CD4-positive, alpha-beta T cell (primary cell): ENCODE measurements around the gene SPDYE1. TPM values are rescaled to one million over a fixed set of nuclear protein-coding genes. Genes with fewer than 3 reads are reported as not detected.

Source experiments
- ATAC-seq: fragments of 200-7000 bp; cut with Tn5 transposase; one replicate; pipeline ENCODE4 v1.10.0; 2022; ENCODE audit warnings: mild to moderate bottlenecking; ENCODE audit not compliant: poor library complexity
- CTCF ChIA-PET: fragments of 350-600 bp; sonication (Branson Sonifier 250); formaldehyde crosslinking; loops from one replicate; lab custom pipeline; 2021; ENCODE audit warnings: antibody characterized with exemption, inconsistent platforms; lab: Charles Lee
- POLR2A ChIA-PET: fragments of 350-600 bp; sonication (Branson Sonifier 250); formaldehyde crosslinking; loops from one replicate; lab custom pipeline; 2021; ENCODE audit warnings: antibody characterized with exemption, inconsistent platforms; lab: Charles Lee
- DNase-seq, 14 experiments: peaks; one replicate each; pipeline ENCODE4 v3.0.0-alpha.2; 2013 to 2020; ENCODE audit warnings: mixed read lengths in 2 of 14
- H3K27ac ChIP-seq, 2 donors: one replicate each; pipeline versions ENCODE4 v1.5.1 to v1.7.0; 2013; ENCODE audit warnings: low read length in 2 of 2, low read depth in 1 of 2, mild to moderate bottlenecking in 1 of 2
- H3K27me3 ChIP-seq, 2 experiments: 1 replicate in 1 of 2; 2 replicates in 1 of 2; pipeline versions ENCODE4 v1.6.1 to v1.7.0; 2013; ENCODE audit warnings: low read length in 2 of 2, control low read depth in 1 of 2, mild to moderate bottlenecking in 1 of 2, moderate library complexity in 1 of 2; ENCODE audit not compliant: insufficient read depth in 2 of 2, control insufficient read depth in 1 of 2
- H3K36me3 ChIP-seq: one replicate; pipeline ENCODE4 v1.6.1; 2013; ENCODE audit warnings: low read length, control low read depth; ENCODE audit not compliant: insufficient read depth
- H3K4me1 ChIP-seq: one replicate; pipeline ENCODE4 v1.6.1; 2013; ENCODE audit warnings: low read length, control low read depth; ENCODE audit not compliant: insufficient read depth
- H3K4me3 ChIP-seq: one replicate; pipeline ENCODE4 v1.5.1; 2013; ENCODE audit warnings: mild to moderate bottlenecking, low read length, moderate library complexity
- H3K9me3 ChIP-seq, 2 experiments: 1 replicate in 1 of 2; 2 replicates in 1 of 2; pipeline versions ENCODE4 v1.6.1 to v1.7.0; 2013; ENCODE audit warnings: low read length in 2 of 2, mild to moderate bottlenecking in 2 of 2, control low read depth in 1 of 2, moderate library complexity in 1 of 2; ENCODE audit not compliant: control insufficient read depth in 1 of 2, insufficient read depth in 1 of 2
- H3K27ac Mint-ChIP-seq: one replicate; pipeline ENCODE4 v1.8.0; 2020; ENCODE audit warnings: mixed read lengths
- H3K27me3 Mint-ChIP-seq: one replicate; pipeline ENCODE4 v1.8.0; 2021; ENCODE audit warnings: mixed read lengths
- H3K36me3 Mint-ChIP-seq: one replicate; pipeline ENCODE4 v1.8.0; 2021; ENCODE audit warnings: low read depth, mixed read lengths
- H3K4me1 Mint-ChIP-seq: one replicate; pipeline ENCODE4 v1.8.0; 2021; ENCODE audit warnings: low read depth, mixed read lengths
- H3K4me3 Mint-ChIP-seq: one replicate; pipeline ENCODE4 v1.8.0; 2020; ENCODE audit warnings: mild to moderate bottlenecking, mixed read lengths
- H3K9me3 Mint-ChIP-seq: one replicate; pipeline ENCODE4 v1.8.0; 2020; ENCODE audit warnings: mixed read lengths
- intact Hi-C, 2 experiments: fragments of 100-400 bp; cut with DNase I in 1 of 2; cut with micrococcal nuclease in 1 of 2; formaldehyde crosslinking; loops; one replicate each; pipeline versions ENCODE4 v1.15.1 to v1.9.0; 2023 to 2025; cut with DNase I, micrococcal nuclease
- total RNA-seq, 174 experiments: library from RNA in 2 of 174; stranded (reverse) in 2 of 174; gene quantifications; one replicate each; pipeline ENCODE4 v1.2.3 and lab custom pipeline; 2021 to 2026
- TF ChIP-seq, protein P1 (sequence below): fragments of 200-600 bp; IDR thresholded peaks from one replicate; pipeline ENCODE4 v1.8.0; 2022; ENCODE audit warnings: antibody characterized with exemption, mild to moderate bottlenecking

Gene SPDYE1
- total RNA-seq, 2 experiments from 2014 or later: not detected

DNA sequence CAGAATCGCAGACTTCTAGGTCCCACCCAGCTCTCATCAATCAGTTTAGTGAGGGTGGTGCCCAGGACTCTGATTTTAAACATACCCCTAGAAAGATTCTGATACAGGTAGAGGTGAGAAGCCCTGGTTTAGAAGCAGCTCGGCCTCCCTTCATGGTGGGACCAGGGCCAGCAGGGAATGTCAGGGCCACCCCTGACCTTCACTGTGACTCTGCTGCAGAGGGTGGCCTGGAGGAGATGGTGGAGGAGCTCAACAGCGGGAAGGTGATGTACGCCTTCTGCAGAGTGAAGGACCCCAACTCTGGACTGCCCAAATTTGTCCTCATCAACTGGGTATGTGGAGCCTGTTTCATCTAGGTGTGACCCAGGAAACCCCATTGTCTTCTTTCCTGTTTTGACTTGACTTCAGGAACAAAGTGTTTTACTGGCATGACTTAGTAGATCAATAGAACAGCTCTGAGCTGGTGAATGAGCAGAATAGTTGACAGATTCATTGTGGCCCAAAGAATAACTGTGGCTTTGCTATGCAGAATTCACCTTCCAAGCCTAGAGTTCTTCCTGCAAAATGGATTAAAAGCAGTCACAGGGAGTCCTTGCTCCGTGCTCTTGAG, 54.0 kb downstream of the SPDYE1 start:
- Mint-ChIP-seq H3K9me3 (no peaks in the 10 kb centered on the region), H3K4me1 (peaks cover 71% of the 10 kb centered on the region), H3K27me3 (no peaks in the 10 kb centered on the region), H3K4me3 (peak overlapping the region; percentile 39), H3K36me3 (peaks cover 82% of the 10 kb centered on the region), H3K27ac (peak overlapping the region; percentile 80)
- H3K4me3 ChIP-seq: no peak overlapping the region
- no peak for ATAC-seq
- CTCF ChIA-PET: no interaction called here
- no peak for DNase-seq
- intact Hi-C loops: no loop called here
- POLR2A ChIA-PET: interaction anchor here (1.0 to 1.9 kb wide), 5 partner anchors 10 to 149 kb away, joined by 3 to 8 read pairs (median 7); partner anchors contain the start of genes PGAM2 and YKT6
- H3K36me3 ChIP-seq: peaks cover 71% of the 10 kb centered on the region
- peak overlapping the region; percentile 35 to 42 for H3K27ac ChIP-seq
- TF ChIP-seq, protein P1, sequence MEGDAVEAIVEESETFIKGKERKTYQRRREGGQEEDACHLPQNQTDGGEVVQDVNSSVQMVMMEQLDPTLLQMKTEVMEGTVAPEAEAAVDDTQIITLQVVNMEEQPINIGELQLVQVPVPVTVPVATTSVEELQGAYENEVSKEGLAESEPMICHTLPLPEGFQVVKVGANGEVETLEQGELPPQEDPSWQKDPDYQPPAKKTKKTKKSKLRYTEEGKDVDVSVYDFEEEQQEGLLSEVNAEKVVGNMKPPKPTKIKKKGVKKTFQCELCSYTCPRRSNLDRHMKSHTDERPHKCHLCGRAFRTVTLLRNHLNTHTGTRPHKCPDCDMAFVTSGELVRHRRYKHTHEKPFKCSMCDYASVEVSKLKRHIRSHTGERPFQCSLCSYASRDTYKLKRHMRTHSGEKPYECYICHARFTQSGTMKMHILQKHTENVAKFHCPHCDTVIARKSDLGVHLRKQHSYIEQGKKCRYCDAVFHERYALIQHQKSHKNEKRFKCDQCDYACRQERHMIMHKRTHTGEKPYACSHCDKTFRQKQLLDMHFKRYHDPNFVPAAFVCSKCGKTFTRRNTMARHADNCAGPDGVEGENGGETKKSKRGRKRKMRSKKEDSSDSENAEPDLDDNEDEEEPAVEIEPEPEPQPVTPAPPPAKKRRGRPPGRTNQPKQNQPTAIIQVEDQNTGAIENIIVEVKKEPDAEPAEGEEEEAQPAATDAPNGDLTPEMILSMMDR: no peak
- no peaks in the 10 kb centered on the region for H3K27me3 ChIP-seq
- no peaks in the 10 kb centered on the region for H3K9me3 ChIP-seq
- H3K4me1 ChIP-seq: peaks cover 63% of the 10 kb centered on the region

DNA sequence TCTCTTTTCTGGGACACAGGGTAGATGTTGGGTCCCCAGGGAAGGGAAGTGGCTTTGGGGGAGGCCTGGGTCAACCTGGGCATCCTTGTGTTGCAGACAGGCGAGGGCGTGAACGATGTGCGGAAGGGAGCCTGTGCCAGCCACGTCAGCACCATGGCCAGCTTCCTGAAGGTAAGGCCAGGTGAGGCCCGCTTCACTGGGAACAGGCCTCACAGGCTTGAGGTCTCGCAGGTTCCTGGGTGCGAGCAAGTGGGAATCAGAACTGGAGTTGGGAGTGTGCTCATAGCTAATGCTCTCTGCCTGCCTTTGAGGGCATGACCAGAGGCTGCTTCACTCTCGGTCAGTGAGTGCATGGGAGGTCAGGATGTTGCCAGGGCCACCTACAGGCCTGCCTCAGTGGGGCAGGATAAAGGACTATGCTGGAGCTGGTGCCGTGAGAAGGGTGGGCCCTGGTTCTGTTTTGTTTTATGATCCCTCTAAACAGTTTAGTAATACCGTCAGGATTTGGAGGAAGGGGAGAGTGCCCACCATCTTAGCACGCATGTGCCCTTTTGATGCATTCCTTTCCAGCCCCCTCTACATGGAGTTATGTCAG, 55.2 kb downstream of the SPDYE1 start:
- intact Hi-C loops: no loop called here

DNA sequence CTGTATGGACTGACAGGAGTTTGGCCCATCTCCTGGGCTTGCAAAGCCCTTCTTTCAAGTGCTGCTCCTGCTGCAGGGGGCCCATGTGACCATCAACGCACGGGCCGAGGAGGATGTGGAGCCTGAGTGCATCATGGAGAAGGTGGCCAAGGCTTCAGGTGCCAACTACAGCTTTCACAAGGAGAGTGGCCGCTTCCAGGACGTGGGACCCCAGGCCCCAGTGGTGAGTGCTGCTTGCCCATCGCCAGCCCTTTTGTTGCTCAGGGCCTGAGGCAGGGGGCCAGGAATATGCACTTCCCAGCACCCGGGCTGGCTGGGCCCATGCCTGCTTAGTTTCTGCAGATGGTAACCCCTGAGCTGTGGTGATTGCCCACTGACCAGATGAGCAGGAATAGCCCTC, 59.0 kb downstream of the SPDYE1 start:
- no peak overlapping the region for H3K4me3 Mint-ChIP-seq
- ChIA-PET POLR2A (no interaction called here), CTCF (no interaction called here)
- no peaks in the 10 kb centered on the region for H3K27me3 ChIP-seq
- peak overlapping the region; percentile 72 for H3K27ac Mint-ChIP-seq
- H3K36me3 Mint-ChIP-seq: peaks cover 91% of the 10 kb centered on the region
- no peaks in the 10 kb centered on the region for H3K9me3 Mint-ChIP-seq
- intact Hi-C loops: no loop called here
- TF ChIP-seq, protein P1: no peak
- ATAC-seq: no peak
- no peak overlapping the region for H3K27ac ChIP-seq
- peaks cover 29% of the 10 kb centered on the region for H3K4me1 Mint-ChIP-seq
- no peaks in the 10 kb centered on the region for H3K9me3 ChIP-seq
- H3K36me3 ChIP-seq: peaks cover 87% of the 10 kb centered on the region
- no peak overlapping the region for H3K4me3 ChIP-seq
- H3K4me1 ChIP-seq: peaks cover 20% of the 10 kb centered on the region
- peak in 1 of 14 experiments; percentile 17 for DNase-seq
- H3K27me3 Mint-ChIP-seq: no peaks in the 10 kb centered on the region

More for the DNA sequence above, 55.2 kb downstream of the SPDYE1 start:
- Mint-ChIP-seq H3K9me3 (no peaks in the 10 kb centered on the region), H3K4me1 (peaks cover 60% of the 10 kb centered on the region), H3K36me3 (peaks cover 84% of the 10 kb centered on the region), H3K4me3 (no peak overlapping the region), H3K27ac (peak overlapping the region; percentile 32), H3K27me3 (no peaks in the 10 kb centered on the region)
- no peak overlapping the region for H3K4me3 ChIP-seq
- TF ChIP-seq, protein P1: no peak
- ATAC-seq (no peak), DNase-seq (peak in 1 of 14 experiments; percentile 8)
- peaks cover 78% of the 10 kb centered on the region for H3K36me3 ChIP-seq
- peaks cover 56% of the 10 kb centered on the region for H3K4me1 ChIP-seq
- H3K9me3 ChIP-seq: no peaks in the 10 kb centered on the region
- ChIA-PET CTCF (interaction anchor here (0.7 to 1.2 kb wide), 2 partner anchors 512 to 1348 kb away, joined by 3 read pairs; no protein-coding TSS in a partner anchor), POLR2A (interaction anchor here (1.6 to 1.9 kb wide), 2 partner anchors 9 to 15 kb away, joined by 7 to 8 read pairs; no protein-coding TSS in a partner anchor)
- H3K27ac ChIP-seq: no peak overlapping the region
- H3K27me3 ChIP-seq: no peaks in the 10 kb centered on the region
